Measurements from ENCODE around the gene ANXA5. TPM values are rescaled to one million over a fixed set of nuclear protein-coding genes. Genes with fewer than 3 reads are reported as not detected.

Gene ANXA5
- total RNA-seq, 1 donor from 2014 or later: 216 TPM

DNA sequence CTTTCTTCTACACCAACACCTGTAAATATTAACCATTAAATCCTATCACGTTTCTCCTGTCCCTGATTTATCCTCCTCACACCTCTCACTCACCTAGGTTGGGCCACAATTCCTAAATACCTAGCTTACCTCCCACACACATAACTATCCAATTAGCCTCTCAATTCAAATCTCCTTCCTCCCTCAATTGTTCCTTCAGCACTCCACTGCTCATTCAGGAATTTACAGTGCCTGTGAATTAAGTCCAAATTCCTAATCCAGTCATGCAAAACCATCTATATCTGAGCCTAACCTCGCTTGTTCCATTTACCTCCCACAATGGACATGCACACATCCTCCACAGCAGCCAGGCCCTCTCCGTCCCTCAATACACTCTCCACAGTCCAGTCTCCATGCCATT, 17.5 kb downstream of the ANXA5 start:
- H4K20me1 ChIP-seq (ENCODE audit: low read depth): no peaks in the 10 kb centered on the region
- no peaks in the 10 kb centered on the region for H3K27me3 ChIP-seq
- H3K79me2 ChIP-seq (ENCODE audit: low read depth): no peaks in the 10 kb centered on the region
- H3K9me3 ChIP-seq (ENCODE audit: low read depth): no peaks in the 10 kb centered on the region
- H3K27me3 Mint-ChIP-seq (ENCODE audit: insufficient read depth, low read depth): no peaks in the 10 kb centered on the region
- no peak for DNase-seq (ENCODE audit: low spot score)
- TF ChIP-seq, protein P1, sequence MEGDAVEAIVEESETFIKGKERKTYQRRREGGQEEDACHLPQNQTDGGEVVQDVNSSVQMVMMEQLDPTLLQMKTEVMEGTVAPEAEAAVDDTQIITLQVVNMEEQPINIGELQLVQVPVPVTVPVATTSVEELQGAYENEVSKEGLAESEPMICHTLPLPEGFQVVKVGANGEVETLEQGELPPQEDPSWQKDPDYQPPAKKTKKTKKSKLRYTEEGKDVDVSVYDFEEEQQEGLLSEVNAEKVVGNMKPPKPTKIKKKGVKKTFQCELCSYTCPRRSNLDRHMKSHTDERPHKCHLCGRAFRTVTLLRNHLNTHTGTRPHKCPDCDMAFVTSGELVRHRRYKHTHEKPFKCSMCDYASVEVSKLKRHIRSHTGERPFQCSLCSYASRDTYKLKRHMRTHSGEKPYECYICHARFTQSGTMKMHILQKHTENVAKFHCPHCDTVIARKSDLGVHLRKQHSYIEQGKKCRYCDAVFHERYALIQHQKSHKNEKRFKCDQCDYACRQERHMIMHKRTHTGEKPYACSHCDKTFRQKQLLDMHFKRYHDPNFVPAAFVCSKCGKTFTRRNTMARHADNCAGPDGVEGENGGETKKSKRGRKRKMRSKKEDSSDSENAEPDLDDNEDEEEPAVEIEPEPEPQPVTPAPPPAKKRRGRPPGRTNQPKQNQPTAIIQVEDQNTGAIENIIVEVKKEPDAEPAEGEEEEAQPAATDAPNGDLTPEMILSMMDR (IDR thresholded peaks at IDR 0.05): no peak
- TF ChIP-seq EZH2 (IDR thresholded peaks at IDR 0.05): no peak
- TF ChIP-seq EZH2phosphoT487 (IDR thresholded peaks at IDR 0.05): no peak
- no peak overlapping the region for H3K9ac ChIP-seq
- no peak overlapping the region for H3K4me3 Mint-ChIP-seq
- no peak overlapping the region for H3K4me2 ChIP-seq
- H3K4me1 ChIP-seq: no peaks in the 10 kb centered on the region
- no peak overlapping the region for H3K27ac ChIP-seq
- H3K9me3 Mint-ChIP-seq: no peaks in the 10 kb centered on the region
- peaks cover 33% of the 10 kb centered on the region for H3K36me3 Mint-ChIP-seq
- no peak overlapping the region for H3K27ac Mint-ChIP-seq
- H3K4me3 ChIP-seq: no peak overlapping the region
- no peaks in the 10 kb centered on the region for H3K4me1 Mint-ChIP-seq
- H2AFZ ChIP-seq (replicated peaks): no peak overlapping the region
- H3K36me3 ChIP-seq: peaks cover 15% of the 10 kb centered on the region
- no peaks in the 10 kb centered on the region for H3F3A ChIP-seq (ENCODE audit: low read depth)

DNA sequence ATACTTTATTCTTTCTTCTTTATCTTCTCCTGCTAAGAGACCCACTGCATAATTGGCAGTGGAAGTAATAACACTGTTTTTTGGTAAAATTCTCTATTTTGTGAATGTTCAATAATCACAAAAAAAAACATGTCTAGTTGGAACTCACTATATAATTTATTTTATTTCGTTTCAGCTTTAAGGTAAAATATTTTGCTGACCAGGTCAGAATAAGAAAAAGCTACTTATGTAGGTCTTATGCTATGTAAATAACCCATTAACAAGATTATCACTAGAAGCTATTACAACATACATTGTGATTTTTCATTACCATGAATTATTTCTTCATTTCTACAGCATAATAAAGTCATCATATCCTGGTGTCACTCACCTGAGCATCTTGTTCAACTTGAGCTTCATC, 19.3 kb downstream of the ANXA5 start:
- H4K20me1 ChIP-seq (ENCODE audit: low read depth): no peaks in the 10 kb centered on the region
- no peaks in the 10 kb centered on the region for H3F3A ChIP-seq (ENCODE audit: low read depth)
- TF ChIP-seq, protein P1 (IDR thresholded peaks at IDR 0.05): no peak
- no peak for TF ChIP-seq EZH2phosphoT487 (IDR thresholded peaks at IDR 0.05)
- H3K4me1 Mint-ChIP-seq: no peaks in the 10 kb centered on the region
- H3K27ac Mint-ChIP-seq: no peak overlapping the region
- peaks cover 12% of the 10 kb centered on the region for H3K36me3 ChIP-seq
- no peaks in the 10 kb centered on the region for H3K4me1 ChIP-seq
- H3K4me3 Mint-ChIP-seq: no peak overlapping the region
- no peak overlapping the region for H3K4me2 ChIP-seq
- H3K9ac ChIP-seq: no peak overlapping the region
- H3K27ac ChIP-seq: no peak overlapping the region
- H3K36me3 Mint-ChIP-seq: peaks cover 32% of the 10 kb centered on the region
- no peak for DNase-seq (ENCODE audit: low spot score)
- H3K27me3 Mint-ChIP-seq (ENCODE audit: insufficient read depth, low read depth): no peaks in the 10 kb centered on the region
- H3K9me3 Mint-ChIP-seq: no peaks in the 10 kb centered on the region
- no peak overlapping the region for H2AFZ ChIP-seq (replicated peaks)
- H3K79me2 ChIP-seq (ENCODE audit: low read depth): no peaks in the 10 kb centered on the region
- H3K9me3 ChIP-seq (ENCODE audit: low read depth): no peaks in the 10 kb centered on the region
- no peaks in the 10 kb centered on the region for H3K27me3 ChIP-seq
- H3K4me3 ChIP-seq: no peak overlapping the region

DNA sequence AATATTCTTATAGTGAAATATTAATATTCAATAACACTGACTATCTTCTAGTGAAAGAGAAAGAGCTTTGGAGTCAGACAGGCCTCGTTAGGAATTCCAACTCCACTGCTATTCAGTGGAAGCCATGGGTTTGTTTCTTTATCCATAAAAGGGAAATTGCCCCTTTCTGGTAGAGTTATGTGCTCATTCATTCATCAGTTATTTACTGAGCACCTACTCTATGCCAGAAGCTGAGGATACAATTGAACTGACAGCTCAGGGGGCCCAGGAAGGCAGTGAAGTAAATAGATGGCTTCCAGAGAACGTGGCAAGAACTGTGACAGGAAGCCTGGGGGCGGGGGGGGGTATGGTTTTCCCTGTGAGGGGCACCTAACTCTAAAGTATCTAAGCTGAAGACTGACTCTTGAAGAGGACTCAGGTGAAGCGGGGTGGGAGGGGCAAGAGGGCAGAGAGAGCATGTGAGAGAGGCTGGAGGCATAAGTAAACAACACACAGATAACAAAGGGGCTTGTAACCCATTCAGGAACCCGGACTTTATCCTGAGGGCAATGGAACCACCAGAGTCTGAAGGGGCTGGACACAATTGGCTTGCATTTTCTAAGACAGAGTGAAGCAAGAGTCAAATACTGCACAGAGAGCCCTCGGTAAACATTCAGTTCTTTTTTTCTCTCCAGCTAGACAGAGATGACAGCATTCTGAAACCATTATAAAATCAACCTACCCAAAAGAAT, 20.3 kb downstream of the ANXA5 start:
- Histone ChIP-seq H3K9me3 (ENCODE audit: low read depth) (no peaks in the 10 kb centered on the region), H3K4me1 (no peaks in the 10 kb centered on the region), H3K4me3 (no peak overlapping the region), H3K27ac (no peak overlapping the region), H3K36me3 (peaks cover 3% of the 10 kb centered on the region), H2AFZ (replicated peaks) (no peak overlapping the region), H3K4me2 (no peak overlapping the region), H3K79me2 (ENCODE audit: low read depth) (no peaks in the 10 kb centered on the region), H3K27me3 (no peaks in the 10 kb centered on the region), H3F3A (ENCODE audit: low read depth) (no peaks in the 10 kb centered on the region), H4K20me1 (ENCODE audit: low read depth) (no peaks in the 10 kb centered on the region), H3K9ac (no peak overlapping the region)
- no peak overlapping the region for H3K27ac Mint-ChIP-seq
- DNase-seq (ENCODE audit: low spot score): no peak
- H3K9me3 Mint-ChIP-seq: no peaks in the 10 kb centered on the region
- no peaks in the 10 kb centered on the region for H3K27me3 Mint-ChIP-seq (ENCODE audit: insufficient read depth, low read depth)
- H3K36me3 Mint-ChIP-seq: peaks cover 36% of the 10 kb centered on the region
- no peak overlapping the region for H3K4me3 Mint-ChIP-seq
- TF ChIP-seq EZH2 (IDR thresholded peaks at IDR 0.05) (no peak), EZH2phosphoT487 (IDR thresholded peaks at IDR 0.05) (no peak)
- TF ChIP-seq, protein P1 (IDR thresholded peaks at IDR 0.05): no peak
- no peaks in the 10 kb centered on the region for H3K4me1 Mint-ChIP-seq

Data from neural progenitor cell (in vitro differentiated cells).